Astrocyte (in vitro differentiated cells and primary cell): ENCODE measurements around the gene HEY2. TPM values are rescaled to one million over a fixed set of nuclear protein-coding genes. Genes with fewer than 3 reads are reported as not detected.

Experiments
- DNase-seq: peaks from one replicate; pipeline ENCODE4 v3.0.0-alpha.2; 2010; ENCODE audit warnings: low read depth
- FAIRE-seq: peaks from 2 replicates; lab custom pipeline; 2011; peaks lifted over from hg19 to GRCh38; lab: Jason Lieb, UNC
- H2AFZ ChIP-seq: 2 replicates; pipeline ENCODE4 v1.6.0; 2012; ENCODE audit warnings: low read depth, low read length, inconsistent platforms
- H3K27ac ChIP-seq: 2 replicates; pipeline ENCODE4 v1.5.1; 2011; ENCODE audit warnings: low read depth, low read length, inconsistent platforms
- H3K27me3 ChIP-seq: 2 replicates; pipeline ENCODE4 v1.6.0; 2011; ENCODE audit warnings: low read length, inconsistent platforms; ENCODE audit not compliant: insufficient read depth
- H3K36me3 ChIP-seq: 2 replicates; pipeline ENCODE4 v1.5.1; 2011; ENCODE audit warnings: low read length, inconsistent platforms; ENCODE audit not compliant: insufficient read depth
- H3K4me1 ChIP-seq: 2 replicates; pipeline ENCODE4 v1.5.1; 2011; ENCODE audit warnings: low read length, inconsistent platforms; ENCODE audit not compliant: insufficient read depth
- H3K4me2 ChIP-seq: 2 replicates; pipeline ENCODE4 v1.6.0; 2012; ENCODE audit warnings: low read length, inconsistent platforms
- H3K4me3 ChIP-seq: 2 replicates; pipeline ENCODE4 v1.5.1; 2011; ENCODE audit warnings: low read depth, mild to moderate bottlenecking, low read length, inconsistent platforms; ENCODE audit not compliant: insufficient read depth
- H3K79me2 ChIP-seq: 2 replicates; pipeline ENCODE4 v1.6.0; 2012; ENCODE audit warnings: mild to moderate bottlenecking, low read length, inconsistent platforms; ENCODE audit not compliant: insufficient read depth
- H3K9ac ChIP-seq: 2 replicates; pipeline ENCODE4 v1.6.0; 2012; ENCODE audit warnings: mild to moderate bottlenecking, low read length, inconsistent platforms
- H3K9me3 ChIP-seq: 2 replicates; pipeline ENCODE4 v1.5.1; 2012; ENCODE audit warnings: low read depth, mild to moderate bottlenecking, low read length, inconsistent platforms; ENCODE audit not compliant: insufficient read depth
- H4K20me1 ChIP-seq: 2 replicates; pipeline ENCODE4 v1.6.0; 2012; ENCODE audit warnings: low read length, inconsistent platforms; ENCODE audit not compliant: insufficient read depth
- H3K27ac Mint-ChIP-seq: one replicate; pipeline ENCODE4 v1.8.0; 2021; ENCODE audit warnings: mild to moderate bottlenecking, mixed read lengths; ENCODE audit not compliant: unreplicated experiment
- H3K27me3 Mint-ChIP-seq: one replicate; pipeline ENCODE4 v1.8.0; 2021; ENCODE audit warnings: low read depth, mixed read lengths; ENCODE audit not compliant: unreplicated experiment
- H3K36me3 Mint-ChIP-seq: one replicate; pipeline ENCODE4 v1.8.0; 2021; ENCODE audit warnings: low read depth, mixed read lengths; ENCODE audit not compliant: unreplicated experiment
- H3K4me1 Mint-ChIP-seq: one replicate; pipeline ENCODE4 v1.8.0; 2021; ENCODE audit warnings: low read depth, mixed read lengths; ENCODE audit not compliant: unreplicated experiment
- H3K4me3 Mint-ChIP-seq: one replicate; pipeline ENCODE4 v1.8.0; 2021; ENCODE audit warnings: mild to moderate bottlenecking, moderate library complexity, mixed read lengths; ENCODE audit not compliant: unreplicated experiment
- H3K9me3 Mint-ChIP-seq: one replicate; pipeline ENCODE4 v1.8.0; 2021; ENCODE audit warnings: mild to moderate bottlenecking, mixed read lengths; ENCODE audit not compliant: unreplicated experiment
- CTCF ChIP-seq: IDR thresholded peaks from 2 replicates; pipeline ENCODE4 v1.5.1; 2011; ENCODE audit warnings: low read depth, mild to moderate bottlenecking, inconsistent platforms, low read length, moderate library complexity; ENCODE audit not compliant: insufficient read depth
- EZH2 ChIP-seq: IDR thresholded peaks from 2 replicates; pipeline ENCODE4 v1.6.1; 2012; ENCODE audit warnings: mild to moderate bottlenecking, low read length, inconsistent platforms; ENCODE audit not compliant: insufficient read depth
- total RNA-seq: library from RNA; stranded (reverse); gene quantifications from 2 replicates; pipeline ENCODE4 v1.2.1, GENCODE V29; 2021

Gene HEY2
- total RNA-seq, 1 donor from 2014 or later, result 1.0 TPM

GRCh38 chr6:125717120-125717731 lies 32.2 kb upstream of the HEY2 start:
- H3K27ac Mint-ChIP-seq, result peak overlapping the region; percentile 34
- no peaks in the 10 kb centered on the region for H4K20me1 ChIP-seq
- peaks cover 20% of the 10 kb centered on the region for H3K4me1 Mint-ChIP-seq
- no peaks in the 10 kb centered on the region for H3K27me3 Mint-ChIP-seq
- no peaks in the 10 kb centered on the region for H3K9me3 ChIP-seq
- H2AFZ ChIP-seq, result no peak overlapping the region
- H3K27ac ChIP-seq, result no peak overlapping the region
- H3K4me2 ChIP-seq, result no peak overlapping the region
- H3K4me3 ChIP-seq, result no peak overlapping the region
- no peak overlapping the region for H3K4me3 Mint-ChIP-seq
- FAIRE-seq (no peak), DNase-seq (no peak)
- no peaks in the 10 kb centered on the region for H3K4me1 ChIP-seq
- no peak for TF ChIP-seq EZH2
- no peak for TF ChIP-seq CTCF
- no peaks in the 10 kb centered on the region for H3K36me3 ChIP-seq
- peaks cover 3% of the 10 kb centered on the region for H3K9me3 Mint-ChIP-seq
- H3K27me3 ChIP-seq, result no peaks in the 10 kb centered on the region
- no peaks in the 10 kb centered on the region for H3K36me3 Mint-ChIP-seq
- H3K79me2 ChIP-seq, result no peaks in the 10 kb centered on the region
- no peak overlapping the region for H3K9ac ChIP-seq

GRCh38 chr6:125718109-125718508 lies 31.3 kb upstream of the HEY2 start:
- Histone ChIP-seq H3K4me2 (no peak overlapping the region), H4K20me1 (no peaks in the 10 kb centered on the region), H3K36me3 (no peaks in the 10 kb centered on the region), H3K4me1 (no peaks in the 10 kb centered on the region), H3K79me2 (no peaks in the 10 kb centered on the region), H3K27me3 (no peaks in the 10 kb centered on the region), H3K27ac (no peak overlapping the region), H3K9me3 (no peaks in the 10 kb centered on the region), H3K9ac (no peak overlapping the region), H2AFZ (no peak overlapping the region), H3K4me3 (no peak overlapping the region)
- TF ChIP-seq EZH2, result no peak
- TF ChIP-seq CTCF, result no peak
- Mint-ChIP-seq H3K4me1 (peaks cover 19% of the 10 kb centered on the region), H3K27me3 (no peaks in the 10 kb centered on the region), H3K4me3 (no peak overlapping the region), H3K9me3 (peaks cover 2% of the 10 kb centered on the region), H3K27ac (no peak overlapping the region), H3K36me3 (no peaks in the 10 kb centered on the region)
- DNase-seq (no peak), FAIRE-seq (no peak)

GRCh38 chr6:125722886-125723285 lies 26.5 kb upstream of the HEY2 start:
- H3K36me3 Mint-ChIP-seq, result no peaks in the 10 kb centered on the region
- peaks cover 1% of the 10 kb centered on the region for H3K4me1 Mint-ChIP-seq
- H3K9me3 ChIP-seq, result no peaks in the 10 kb centered on the region
- H3K4me3 Mint-ChIP-seq, result no peak overlapping the region
- H3K4me2 ChIP-seq, result no peak overlapping the region
- H4K20me1 ChIP-seq, result no peaks in the 10 kb centered on the region
- no peak for FAIRE-seq
- no peaks in the 10 kb centered on the region for H3K36me3 ChIP-seq
- H3K27ac Mint-ChIP-seq, result no peak overlapping the region
- H3K4me1 ChIP-seq, result no peaks in the 10 kb centered on the region
- H3K79me2 ChIP-seq, result no peaks in the 10 kb centered on the region
- DNase-seq, result no peak
- H3K9me3 Mint-ChIP-seq, result no peaks in the 10 kb centered on the region
- no peak for TF ChIP-seq CTCF
- TF ChIP-seq EZH2, result no peak
- H3K27me3 Mint-ChIP-seq, result no peaks in the 10 kb centered on the region
- H3K27ac ChIP-seq, result no peak overlapping the region
- H3K4me3 ChIP-seq, result no peak overlapping the region
- no peak overlapping the region for H3K9ac ChIP-seq
- H2AFZ ChIP-seq, result no peak overlapping the region
- H3K27me3 ChIP-seq, result no peaks in the 10 kb centered on the region
